H9 (cell line): ENCODE measurements around the gene WSCD1. TPM values are rescaled to one million over a fixed set of nuclear protein-coding genes. Genes with fewer than 3 reads are reported as not detected.

Source experiments
- DNase-seq: peaks from one replicate; pipeline ENCODE4 v3.0.0-alpha.2; 2017
- H2AFZ ChIP-seq: one replicate; pipeline ENCODE4 v1.6.1; 2013; ENCODE audit warnings: mild to moderate bottlenecking, low read length, control low read depth, moderate library complexity
- H2AK5ac ChIP-seq: 2 replicates; pipeline ENCODE4 v1.6.1; 2013; ENCODE audit warnings: low read length, control low read depth, mixed read lengths; ENCODE audit not compliant: insufficient read length
- H2BK120ac ChIP-seq: one replicate; pipeline ENCODE4 v1.6.1; 2013; ENCODE audit warnings: low read depth, mild to moderate bottlenecking, low read length, control low read depth, inconsistent platforms; ENCODE audit not compliant: poor library complexity, severe bottlenecking
- H2BK12ac ChIP-seq: 2 replicates; pipeline ENCODE4 v1.6.1; 2013; ENCODE audit warnings: low read length, control low read depth, mixed read lengths, low read depth; ENCODE audit not compliant: insufficient read length
- H2BK15ac ChIP-seq: 2 replicates; pipeline ENCODE4 v1.6.1; 2013; ENCODE audit warnings: low read depth, low read length, control low read depth
- H2BK20ac ChIP-seq: one replicate; pipeline ENCODE4 v1.6.1; 2013; ENCODE audit warnings: low read depth, mild to moderate bottlenecking, low read length, control low read depth, inconsistent platforms; ENCODE audit not compliant: poor library complexity, severe bottlenecking
- H2BK5ac ChIP-seq: 2 replicates; pipeline ENCODE4 v1.6.1; 2013; ENCODE audit warnings: low read length, control low read depth, mixed read lengths; ENCODE audit not compliant: insufficient read length
- H3K14ac ChIP-seq: 2 replicates; pipeline ENCODE4 v1.6.1; 2013; ENCODE audit warnings: low read length, control low read depth; ENCODE audit not compliant: insufficient read depth
- H3K18ac ChIP-seq: 2 replicates; pipeline ENCODE4 v1.6.1; 2013; ENCODE audit warnings: low read depth, mild to moderate bottlenecking, mixed read lengths, low read length, control low read depth; ENCODE audit not compliant: insufficient read length
- H3K23ac ChIP-seq: 2 replicates; pipeline ENCODE4 v1.6.1; 2013; ENCODE audit warnings: low read length, control low read depth, mixed read lengths, low read depth; ENCODE audit not compliant: insufficient read length
- H3K23me2 ChIP-seq: 2 replicates; pipeline ENCODE4 v1.6.1; 2013; ENCODE audit warnings: low read depth, mild to moderate bottlenecking, mixed read lengths, low read length, control low read depth; ENCODE audit not compliant: insufficient read length, poor library complexity, severe bottlenecking
- H3K27ac ChIP-seq: 2 replicates; pipeline ENCODE4 v1.5.1; 2013; ENCODE audit warnings: low read length, control low read depth, mixed read lengths, low read depth; ENCODE audit not compliant: insufficient read length
- H3K27me3 ChIP-seq: 2 replicates; pipeline ENCODE4 v1.6.1; 2013; ENCODE audit warnings: low read length, control low read depth, inconsistent platforms; ENCODE audit not compliant: insufficient read depth
- H3K4ac ChIP-seq: 2 replicates; pipeline ENCODE4 v1.6.1; 2013; ENCODE audit warnings: low read depth, mild to moderate bottlenecking, control low read depth, inconsistent platforms, low read length, moderate library complexity
- H3K4me1 ChIP-seq: 2 replicates; pipeline ENCODE4 v1.6.1; 2013; ENCODE audit warnings: low read length, control low read depth, inconsistent platforms; ENCODE audit not compliant: insufficient read depth
- H3K4me2 ChIP-seq: 2 replicates; pipeline ENCODE4 v1.6.1; 2013; ENCODE audit warnings: low read length, control low read depth, mixed read lengths; ENCODE audit not compliant: insufficient read length, insufficient read depth
- H3K56ac ChIP-seq: 2 replicates; pipeline ENCODE4 v1.6.1; 2013; ENCODE audit warnings: low read depth, mild to moderate bottlenecking, mixed read lengths, low read length, control low read depth; ENCODE audit not compliant: insufficient read length
- H3K79me1 ChIP-seq: 2 replicates; pipeline ENCODE4 v1.6.1; 2013; ENCODE audit warnings: low read depth, mild to moderate bottlenecking, moderate library complexity, low read length, control low read depth, inconsistent platforms; ENCODE audit not compliant: insufficient read depth, poor library complexity, severe bottlenecking
- H3K79me2 ChIP-seq: 2 replicates; pipeline ENCODE4 v1.6.1; 2013; ENCODE audit warnings: low read length, control low read depth, inconsistent platforms; ENCODE audit not compliant: insufficient read depth
- H3K9ac ChIP-seq: 2 replicates; pipeline ENCODE4 v1.6.1; 2013; ENCODE audit warnings: low read length, control low read depth, mixed read lengths; ENCODE audit not compliant: insufficient read length; ENCODE audit errors: extremely low read depth
- H3K9me3 ChIP-seq: one replicate; pipeline ENCODE4 v1.6.1; 2013; ENCODE audit warnings: low read depth, low read length, inconsistent platforms; ENCODE audit not compliant: control insufficient read depth
- H3T11ph ChIP-seq: one replicate; pipeline ENCODE4 v1.6.1; 2013; ENCODE audit warnings: mild to moderate bottlenecking, low read length, control low read depth, inconsistent platforms
- H4K20me1 ChIP-seq: one replicate; pipeline ENCODE4 v1.6.1; 2013; ENCODE audit not compliant: control insufficient read depth, insufficient read length, insufficient read depth
- H4K5ac ChIP-seq: 2 replicates; pipeline ENCODE4 v1.6.1; 2013; ENCODE audit warnings: low read depth, mild to moderate bottlenecking, mixed read lengths, low read length, control low read depth; ENCODE audit not compliant: insufficient read length
- H4K8ac ChIP-seq: replicated peaks from 2 replicates; pipeline ENCODE4 v1.6.1; 2013; ENCODE audit warnings: low read length, control low read depth, mixed read lengths, low read depth; ENCODE audit not compliant: insufficient read length
- H4K91ac ChIP-seq: 2 replicates; pipeline ENCODE4 v1.6.1; 2013; ENCODE audit warnings: low read depth, mild to moderate bottlenecking, moderate library complexity, mixed read lengths, low read length, control low read depth; ENCODE audit not compliant: insufficient read length
- H3K27ac Mint-ChIP-seq, 3 experiments: 2 replicates in 2 of 3; 3 replicates in 1 of 3; pipeline ENCODE4 v1.8.0; 2020 to 2021; ENCODE audit warnings: mixed read lengths in 3 of 3, mild to moderate bottlenecking in 1 of 3, moderate library complexity in 1 of 3
- H3K27me3 Mint-ChIP-seq: 2 replicates; pipeline ENCODE4 v1.8.0; 2021; ENCODE audit warnings: low read depth, mild to moderate bottlenecking, moderate library complexity, mixed read lengths
- H3K36me3 Mint-ChIP-seq, 3 experiments: 2 replicates in 2 of 3; 3 replicates in 1 of 3; pipeline ENCODE4 v1.8.0; 2020 to 2021; ENCODE audit warnings: low read depth in 3 of 3, mixed read lengths in 3 of 3; ENCODE audit not compliant: insufficient read depth in 1 of 3
- H3K4me1 Mint-ChIP-seq, 2 experiments: 2 replicates each; pipeline ENCODE4 v1.8.0; 2020; ENCODE audit warnings: mixed read lengths in 2 of 2
- H3K4me3 Mint-ChIP-seq, 2 experiments: 2 replicates in 1 of 2; 3 replicates in 1 of 2; pipeline ENCODE4 v1.8.0; 2020 to 2021; ENCODE audit warnings: mild to moderate bottlenecking in 2 of 2, mixed read lengths in 2 of 2, moderate library complexity in 1 of 2
- H3K9me3 Mint-ChIP-seq, 2 experiments: 2 replicates in 1 of 2; 3 replicates in 1 of 2; pipeline ENCODE4 v1.8.0; 2020; ENCODE audit warnings: mild to moderate bottlenecking in 2 of 2, mixed read lengths in 2 of 2, moderate library complexity in 1 of 2
- WGBS: extraction: QIAGEN DNeasy Blood & Tissue Kit; methylation state at CpG from one replicate; pipeline ENCODE4 v1.1.7; 2013; ENCODE audit warnings: missing lambda C conversion rate, low lambda C conversion rate, mixed read lengths; ENCODE audit not compliant: insufficient read length; ENCODE audit errors: extremely low coverage; 5-methylcytosine and 5-hydroxymethylcytosine counted together
- total RNA-seq: library from RNA; stranded (reverse); gene quantifications from 2 replicates; pipeline ENCODE4 v1.2.1, GENCODE V29; 2021
- TF ChIP-seq, protein P1 (sequence below): fragments of 200-600 bp; sonication (generic); conservative IDR thresholded peaks from 3 replicates; pipeline ENCODE4 v1.8.0; 2021; ENCODE audit warnings: antibody characterized with exemption, mild to moderate bottlenecking

The WSCD1 gene
- total RNA-seq, 1 experiment from 2014 or later = 33.6 TPM

DNA sequence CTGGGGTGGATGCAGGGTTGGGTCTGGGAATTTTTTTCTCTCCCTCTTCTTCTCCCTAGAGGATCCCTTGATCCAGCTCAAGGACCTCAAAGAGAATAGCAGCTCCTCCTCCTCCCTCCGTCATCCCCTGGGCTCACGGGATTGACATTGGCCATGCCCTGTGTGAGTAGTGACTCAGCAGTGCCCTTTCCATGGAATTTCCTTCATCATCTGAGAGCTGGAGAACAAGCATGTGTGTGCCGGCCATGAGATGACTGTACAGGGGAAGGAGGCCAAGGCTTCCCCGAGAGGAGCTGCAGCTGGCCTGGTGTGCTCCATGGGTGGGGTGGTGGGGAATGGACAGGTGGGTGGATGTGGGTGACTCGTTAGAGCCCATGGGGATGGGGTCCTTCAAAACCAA is 8.9 kb upstream of the WSCD1 start:
- no peak overlapping the region for H3K4me2 ChIP-seq
- no peak overlapping the region for H2AK5ac ChIP-seq
- Mint-ChIP-seq H3K27me3 (peaks cover 6% of the 10 kb centered on the region), H3K9me3 (no peaks in the 10 kb centered on the region), H3K4me1 (peaks cover 1 to 7% of the 10 kb centered on the region in 2 experiments), H3K4me3 (no peak overlapping the region), H3K36me3 (peaks cover 0 to 2% (median 0%) of the 10 kb centered on the region in 3 experiments; a peak in 2 of 7 replicates), H3K27ac (no peak overlapping the region)
- H3K27ac ChIP-seq = no peak overlapping the region
- no peak overlapping the region for H2BK12ac ChIP-seq
- no peak overlapping the region for H3K56ac ChIP-seq
- no peaks in the 10 kb centered on the region for H4K20me1 ChIP-seq
- no CpG with 5 or more reads among the region's 5 CpGs for WGBS
- H3K23me2 ChIP-seq = no peaks in the 10 kb centered on the region
- H3K14ac ChIP-seq = no peak overlapping the region
- no peaks in the 10 kb centered on the region for H3K79me2 ChIP-seq
- no peak overlapping the region for H4K5ac ChIP-seq
- no peak overlapping the region for H2BK5ac ChIP-seq
- no peaks in the 10 kb centered on the region for H3K79me1 ChIP-seq
- H3K4me1 ChIP-seq = no peaks in the 10 kb centered on the region
- H3K27me3 ChIP-seq = no peaks in the 10 kb centered on the region
- no peak overlapping the region for H2AFZ ChIP-seq
- H4K91ac ChIP-seq = no peak overlapping the region
- H3K4ac ChIP-seq = no peak overlapping the region
- H3T11ph ChIP-seq = no peak overlapping the region
- no peak overlapping the region for H3K9ac ChIP-seq
- H3K18ac ChIP-seq = no peak overlapping the region
- no peak overlapping the region for H2BK120ac ChIP-seq
- no peak overlapping the region for H2BK20ac ChIP-seq
- H3K9me3 ChIP-seq = no peaks in the 10 kb centered on the region
- TF ChIP-seq, protein P1, sequence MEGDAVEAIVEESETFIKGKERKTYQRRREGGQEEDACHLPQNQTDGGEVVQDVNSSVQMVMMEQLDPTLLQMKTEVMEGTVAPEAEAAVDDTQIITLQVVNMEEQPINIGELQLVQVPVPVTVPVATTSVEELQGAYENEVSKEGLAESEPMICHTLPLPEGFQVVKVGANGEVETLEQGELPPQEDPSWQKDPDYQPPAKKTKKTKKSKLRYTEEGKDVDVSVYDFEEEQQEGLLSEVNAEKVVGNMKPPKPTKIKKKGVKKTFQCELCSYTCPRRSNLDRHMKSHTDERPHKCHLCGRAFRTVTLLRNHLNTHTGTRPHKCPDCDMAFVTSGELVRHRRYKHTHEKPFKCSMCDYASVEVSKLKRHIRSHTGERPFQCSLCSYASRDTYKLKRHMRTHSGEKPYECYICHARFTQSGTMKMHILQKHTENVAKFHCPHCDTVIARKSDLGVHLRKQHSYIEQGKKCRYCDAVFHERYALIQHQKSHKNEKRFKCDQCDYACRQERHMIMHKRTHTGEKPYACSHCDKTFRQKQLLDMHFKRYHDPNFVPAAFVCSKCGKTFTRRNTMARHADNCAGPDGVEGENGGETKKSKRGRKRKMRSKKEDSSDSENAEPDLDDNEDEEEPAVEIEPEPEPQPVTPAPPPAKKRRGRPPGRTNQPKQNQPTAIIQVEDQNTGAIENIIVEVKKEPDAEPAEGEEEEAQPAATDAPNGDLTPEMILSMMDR = no peak
- H3K23ac ChIP-seq = no peak overlapping the region
- H2BK15ac ChIP-seq = no peak overlapping the region
- DNase-seq = no peak
- H4K8ac ChIP-seq = no peak overlapping the region
